Measurements from ENCODE around the gene RRM2.

The RRM2 gene

GRCh38 chr2:10175441-10175840 lies 52.9 kb downstream of the RRM2 start:
- no peak for DNase-seq

GRCh38 chr2:10178751-10179150 lies 56.2 kb downstream of the RRM2 start:
- DNase-seq: no peak

GRCh38 chr2:10179422-10179821 lies 56.9 kb downstream of the RRM2 start:
- no peak for DNase-seq

- no peak for DNase-seq
These were observed 57.7 kb downstream of the RRM2 start for GRCh38 chr2:10180229-10180628.
